Dermis blood vessel endothelial cell (primary cell): ENCODE measurements around the gene MEG3. TPM values are rescaled to one million over a fixed set of nuclear protein-coding genes. Genes with fewer than 3 reads are reported as not detected.

ENCODE experiments used
- DNase-seq: peaks from one replicate; pipeline ENCODE4 v3.0.0; 2010
- total RNA-seq: library from RNA; depleted of rRNA; stranded (reverse); fragments of >200 nt; gene quantifications from 2 replicates; pipeline ENCODE4 v1.2.3, GENCODE V29; 2014

MEG3 gene
- total RNA-seq, 1 donor from 2014 or later, result 2.2 TPM

DNA sequence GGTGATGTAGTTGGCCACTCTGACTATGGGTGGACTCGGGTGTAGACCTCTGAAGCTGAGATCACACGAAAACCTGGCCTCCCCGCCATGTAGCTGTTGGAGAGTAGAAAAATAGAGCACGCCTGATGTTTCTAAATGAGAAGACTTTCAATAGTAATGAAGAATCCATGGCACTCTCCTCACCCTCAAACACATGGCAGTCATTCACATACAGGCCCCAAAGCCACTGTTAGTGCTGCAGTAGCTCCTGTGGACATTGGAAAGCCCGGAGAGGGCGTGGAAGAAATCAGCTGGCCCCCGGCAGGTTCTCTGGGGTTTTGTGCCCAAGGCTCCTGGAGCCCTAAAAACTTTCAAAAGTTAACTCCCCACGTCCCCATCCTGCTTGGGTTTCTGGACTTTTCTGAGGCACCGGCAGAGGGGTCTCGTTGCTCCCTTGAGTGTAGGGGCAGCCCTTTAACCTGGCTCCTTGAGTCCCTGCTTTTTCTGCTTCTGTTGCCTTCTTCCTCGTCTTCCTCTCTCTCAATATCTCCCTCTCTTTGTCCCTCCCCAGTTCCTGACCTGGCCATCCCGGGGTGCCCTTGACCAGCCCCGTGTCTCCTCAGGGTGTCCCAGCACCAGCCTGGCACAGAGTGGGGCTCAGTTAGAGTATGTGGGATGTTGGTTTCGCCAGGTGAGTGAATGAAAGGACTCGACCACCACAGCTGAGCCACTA, 8.3 kb downstream of the MEG3 start:
- no peak for DNase-seq

- no peak for DNase-seq
Measured at GRCh38 chr14:100834794-100835547, 9.1 kb downstream of the MEG3 start.

- DNase-seq, result no peak
Measured at GRCh38 chr14:100835548-100836310, 9.8 kb downstream of the MEG3 start.

DNA sequence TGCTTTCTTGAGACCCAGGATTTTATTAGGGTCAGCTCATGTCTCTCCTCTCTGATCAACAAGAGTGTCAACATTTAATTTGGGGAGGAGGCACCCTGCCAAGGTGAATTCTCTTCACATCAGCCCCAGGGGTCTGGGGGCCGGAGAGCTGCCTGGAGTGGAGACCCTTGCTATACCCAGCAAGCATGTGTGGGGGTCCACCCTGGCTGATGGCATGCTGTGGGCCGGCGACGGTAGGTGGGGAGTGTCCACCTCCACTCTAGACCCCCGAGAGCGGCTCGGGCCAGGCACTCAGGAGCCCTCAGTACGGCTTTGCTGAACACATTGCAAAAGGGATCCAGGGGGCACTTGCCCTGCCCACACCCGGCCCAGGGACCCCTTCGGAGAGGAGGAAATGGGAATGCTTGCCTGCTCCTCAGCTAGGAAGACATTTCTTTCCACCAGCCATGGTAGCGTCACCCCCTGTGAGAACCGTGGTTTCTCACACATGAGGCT, 10.4 kb downstream of the MEG3 start:
- no peak for DNase-seq

DNA sequence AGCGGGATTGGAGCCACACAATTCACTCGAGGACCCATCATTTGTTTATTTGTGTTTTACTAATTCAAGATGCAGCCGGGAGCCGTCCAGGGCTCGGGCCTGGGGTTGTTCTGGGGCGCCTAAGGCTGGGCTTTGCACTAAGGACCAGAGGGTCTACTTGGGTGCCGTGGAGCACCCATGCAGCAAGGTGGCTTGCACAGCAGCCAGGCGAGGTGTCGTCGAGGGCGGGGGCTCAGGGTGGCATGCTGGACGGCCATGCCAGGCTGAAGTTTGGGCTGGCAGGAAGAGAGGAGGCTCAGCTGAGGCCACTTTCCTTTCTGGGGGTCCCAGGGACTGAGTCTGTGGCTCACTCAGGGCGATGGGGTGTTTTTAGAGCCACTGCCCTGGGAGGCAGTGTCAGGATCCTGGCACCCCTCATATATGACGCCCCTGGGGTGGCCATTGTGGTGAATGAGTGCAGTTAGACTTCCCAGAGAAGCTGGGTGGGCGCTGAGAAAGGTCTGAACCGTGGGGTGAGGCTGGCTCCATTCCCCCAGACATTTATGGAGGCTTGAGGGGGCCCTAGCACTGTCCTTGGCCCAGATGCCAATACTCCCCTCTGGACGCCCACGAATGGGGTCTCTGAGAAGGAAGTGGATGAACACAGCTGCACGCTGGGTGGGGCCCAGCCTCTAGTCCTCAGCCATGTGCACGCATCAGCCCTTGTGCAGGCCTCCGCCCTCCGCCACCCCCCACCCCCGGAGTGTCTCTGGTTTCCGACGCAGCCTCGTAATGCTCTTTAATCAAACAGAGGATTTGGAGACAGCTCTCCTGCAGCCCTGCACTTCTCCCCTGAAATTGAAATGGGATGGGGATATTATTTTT, 11.3 kb downstream of the MEG3 start:
- DNase-seq, result no peak

GRCh38 chr14:100837805-100838350, 12.0 kb downstream of the MEG3 start:
- DNase-seq, result no peak

- DNase-seq, result no peak
Measured at GRCh38 chr14:100838493-100839314, 12.8 kb downstream of the MEG3 start.

GRCh38 chr14:100839315-100839585, 13.3 kb downstream of the MEG3 start:
- DNase-seq, result no peak

DNA sequence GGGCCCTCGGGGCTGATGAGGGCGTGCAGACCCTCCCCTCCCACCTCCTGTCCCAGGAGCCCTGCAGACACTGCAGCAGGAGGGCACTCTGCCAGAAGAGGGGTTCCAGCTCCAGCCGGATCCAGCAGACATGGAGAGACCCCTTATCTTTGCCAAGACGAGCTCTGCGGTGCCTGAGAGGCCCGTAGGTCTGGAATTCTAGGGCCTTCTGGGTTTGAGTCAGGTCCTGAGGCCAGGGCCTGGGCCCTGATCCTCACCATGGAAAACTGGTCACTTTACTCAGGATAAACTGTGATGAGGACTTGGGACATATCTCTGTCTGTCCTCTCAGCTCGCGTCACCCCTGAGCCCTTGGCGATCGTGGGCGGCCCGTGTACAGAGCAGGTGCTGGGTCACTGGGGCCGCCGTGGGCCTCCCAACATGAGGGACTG, 13.8 kb downstream of the MEG3 start:
- no peak for DNase-seq

GRCh38 chr14:100840286-100841065, 14.6 kb downstream of the MEG3 start:
- DNase-seq, result no peak

DNA sequence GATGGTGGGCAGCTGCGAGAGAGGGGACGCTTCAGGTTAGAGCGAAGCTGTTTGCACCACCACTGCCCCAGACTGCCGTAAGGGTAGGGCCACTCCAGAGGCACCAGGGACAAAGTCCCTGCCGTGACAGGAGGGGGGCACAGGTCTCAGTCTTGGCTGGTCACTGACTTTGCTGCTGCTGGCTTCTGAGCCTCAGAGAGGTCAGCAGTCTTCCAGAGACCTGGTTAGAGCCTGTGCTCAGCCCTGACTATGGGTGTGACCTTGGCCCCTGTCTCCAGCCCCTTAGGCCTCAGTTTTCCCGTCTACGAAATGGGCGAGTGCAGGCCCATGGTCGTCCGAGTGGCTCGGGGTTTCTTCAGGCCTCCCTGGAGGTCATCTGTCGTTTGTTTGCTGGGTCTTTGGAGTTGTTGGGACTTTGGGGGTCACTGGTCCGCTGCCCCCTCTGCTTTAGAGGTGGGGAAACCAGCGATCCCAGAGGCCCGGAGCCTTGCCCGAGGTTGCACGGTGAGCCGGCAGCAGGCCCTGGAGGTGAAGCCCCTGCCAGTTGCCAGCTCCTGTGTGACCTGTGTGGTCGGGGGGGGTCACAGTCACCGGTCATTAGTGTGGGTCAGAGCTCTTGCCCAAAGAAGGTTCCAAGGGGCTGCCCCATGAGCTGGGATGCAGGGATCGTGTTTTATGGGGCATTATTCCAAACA, 15.3 kb downstream of the MEG3 start:
- DNase-seq, result no peak

DNA sequence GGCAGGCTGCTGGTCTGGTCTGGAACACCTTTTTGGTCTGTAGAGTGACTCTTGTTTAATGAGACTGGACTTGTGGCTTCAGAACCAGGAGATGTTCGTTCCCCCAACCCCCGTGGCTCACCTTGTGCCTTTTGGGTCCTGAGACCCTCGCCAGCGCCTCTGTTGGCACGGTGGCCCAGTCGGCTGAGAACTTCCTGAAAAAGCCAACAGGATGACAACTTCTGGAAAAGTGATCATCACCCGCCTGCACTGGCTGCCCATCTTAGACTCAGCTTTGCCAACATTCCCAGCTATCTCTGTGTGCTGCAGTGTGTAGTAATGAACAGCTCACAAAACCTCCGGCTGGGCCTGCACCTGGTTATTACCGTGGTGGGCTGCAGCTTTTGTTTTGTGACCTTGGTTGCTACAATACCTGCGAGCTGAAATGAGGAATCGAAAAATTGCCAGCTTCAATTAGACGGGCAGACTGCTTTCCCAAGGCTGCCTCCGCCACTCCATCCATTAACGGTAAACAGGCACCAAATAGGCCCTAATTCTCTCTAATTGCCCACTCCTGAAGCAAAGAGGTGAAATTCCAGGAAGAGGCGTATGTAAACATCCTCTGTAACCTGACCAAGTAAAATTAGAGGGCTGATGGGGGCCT, 16.0 kb downstream of the MEG3 start:
- DNase-seq, result no peak

DNA sequence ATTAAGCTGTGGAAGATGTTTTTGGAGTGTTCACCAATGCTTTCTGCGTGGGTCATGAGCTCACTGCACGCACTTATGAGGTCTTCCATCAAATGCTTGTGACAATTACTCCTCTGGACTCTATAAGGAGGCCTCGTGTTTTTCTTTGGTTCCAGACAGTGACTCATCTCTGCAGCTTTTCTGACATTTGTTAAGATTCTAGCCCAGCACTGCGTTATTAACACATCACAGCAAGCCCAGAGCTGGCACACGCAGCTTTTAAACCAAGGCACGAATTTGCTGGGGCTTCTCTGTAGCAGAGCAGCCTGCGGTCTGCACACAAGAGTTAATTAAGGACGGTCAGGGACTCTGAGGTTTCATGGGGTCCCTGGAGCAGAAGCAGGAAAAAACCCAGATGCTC, 16.9 kb downstream of the MEG3 start:
- peak; percentile 7 for DNase-seq

DNA sequence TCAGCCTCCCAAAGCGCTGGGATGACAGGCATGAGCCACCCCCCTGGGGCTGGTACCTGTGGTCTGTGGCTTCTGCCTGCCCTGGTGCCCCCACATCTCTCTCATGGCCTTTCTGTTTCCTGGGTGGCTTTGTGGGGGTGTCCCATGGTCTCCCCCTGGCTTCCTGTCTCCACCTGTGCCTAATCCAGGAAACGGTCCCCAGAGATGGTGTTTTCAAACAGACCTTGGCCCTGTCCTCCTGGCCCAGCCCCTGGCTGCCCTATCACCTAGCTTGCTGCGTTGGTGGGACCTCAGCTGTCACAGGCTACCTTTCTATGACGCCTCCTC, 18.1 kb downstream of the MEG3 start:
- DNase-seq, result no peak

GRCh38 chr14:100844421-100844820, 18.5 kb downstream of the MEG3 start:
- no peak for DNase-seq

DNA sequence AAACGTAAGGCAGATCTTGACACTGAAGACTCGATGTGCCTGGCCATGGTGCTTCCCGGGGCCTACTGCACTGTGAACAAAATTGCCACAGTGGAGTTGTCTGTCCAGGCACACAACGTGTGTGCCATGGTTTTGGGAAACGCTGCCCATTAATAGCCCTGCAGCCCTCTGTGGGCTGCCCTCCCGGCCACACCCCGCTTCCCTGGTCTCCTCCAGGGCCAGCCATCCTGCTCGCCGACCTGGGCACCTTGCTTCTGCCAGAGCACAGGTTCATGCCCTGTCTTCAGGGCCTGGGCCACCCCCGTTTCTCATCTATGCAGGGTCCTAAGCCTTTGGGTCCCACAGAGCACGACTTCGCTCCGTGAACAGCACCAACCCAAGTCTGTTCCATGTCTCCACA, 18.9 kb downstream of the MEG3 start:
- no peak for DNase-seq

GRCh38 chr14:100845341-100845740, 19.4 kb downstream of the MEG3 start:
- no peak for DNase-seq

DNA sequence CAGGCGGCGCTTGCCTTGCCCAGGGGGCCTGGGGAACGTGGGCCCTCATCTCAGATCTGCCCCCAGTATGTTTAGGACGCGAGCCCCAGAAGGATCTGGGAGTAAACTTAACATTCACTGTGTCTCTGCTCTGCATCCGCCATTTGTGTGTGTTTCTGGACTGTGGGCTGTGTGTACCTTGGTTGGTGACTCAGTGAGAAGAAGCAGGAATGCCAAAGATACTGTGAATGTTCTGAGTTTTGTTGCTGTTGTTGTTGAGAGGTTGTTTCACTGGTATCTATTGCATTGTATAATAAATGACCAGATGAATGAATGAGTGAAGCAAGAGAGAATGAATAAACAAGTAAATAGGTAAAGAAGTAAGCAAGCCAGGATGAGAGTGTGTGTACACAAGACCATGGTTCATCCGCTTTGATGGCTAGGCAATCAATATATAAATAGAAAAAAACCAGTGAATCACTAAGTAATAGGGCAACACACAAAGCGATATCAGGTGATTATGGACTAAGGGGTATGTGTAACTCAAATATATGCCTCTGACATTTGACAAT, 20.5 kb downstream of the MEG3 start:
- no peak for DNase-seq

DNA sequence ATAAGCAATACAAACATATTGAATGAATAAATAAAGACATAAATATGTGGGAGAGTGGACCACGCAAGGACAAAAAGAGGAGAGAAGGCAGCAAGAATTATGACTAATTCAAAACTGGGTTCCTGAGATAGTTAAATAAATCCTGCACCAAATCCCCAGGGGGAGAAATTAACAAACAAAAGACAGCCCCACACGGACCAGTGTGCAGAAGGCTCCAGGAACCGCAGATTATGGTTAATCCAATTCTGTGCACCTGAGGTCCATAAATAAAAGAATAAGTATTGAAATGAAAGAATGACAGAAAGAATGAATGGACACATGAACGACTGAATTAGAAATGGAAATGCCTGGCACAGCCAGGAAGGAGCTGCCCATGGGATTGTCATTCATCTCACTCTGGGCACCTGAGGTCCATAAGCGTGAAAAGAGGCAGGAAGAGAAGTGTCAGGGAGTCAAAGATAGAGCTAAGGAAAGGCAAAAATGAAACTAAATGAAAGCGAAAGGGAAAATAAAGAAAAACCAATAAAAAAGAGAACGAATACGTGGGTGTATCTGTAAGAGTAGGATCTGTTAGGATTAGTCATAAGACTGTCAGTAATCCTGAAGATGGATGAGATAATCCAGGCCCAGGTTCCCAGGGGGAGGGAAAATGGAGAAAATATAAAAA, 23.3 kb downstream of the MEG3 start:
- no peak for DNase-seq
